ENCODE measurements around the gene HIF1AN.

The HIF1AN gene

DNA sequence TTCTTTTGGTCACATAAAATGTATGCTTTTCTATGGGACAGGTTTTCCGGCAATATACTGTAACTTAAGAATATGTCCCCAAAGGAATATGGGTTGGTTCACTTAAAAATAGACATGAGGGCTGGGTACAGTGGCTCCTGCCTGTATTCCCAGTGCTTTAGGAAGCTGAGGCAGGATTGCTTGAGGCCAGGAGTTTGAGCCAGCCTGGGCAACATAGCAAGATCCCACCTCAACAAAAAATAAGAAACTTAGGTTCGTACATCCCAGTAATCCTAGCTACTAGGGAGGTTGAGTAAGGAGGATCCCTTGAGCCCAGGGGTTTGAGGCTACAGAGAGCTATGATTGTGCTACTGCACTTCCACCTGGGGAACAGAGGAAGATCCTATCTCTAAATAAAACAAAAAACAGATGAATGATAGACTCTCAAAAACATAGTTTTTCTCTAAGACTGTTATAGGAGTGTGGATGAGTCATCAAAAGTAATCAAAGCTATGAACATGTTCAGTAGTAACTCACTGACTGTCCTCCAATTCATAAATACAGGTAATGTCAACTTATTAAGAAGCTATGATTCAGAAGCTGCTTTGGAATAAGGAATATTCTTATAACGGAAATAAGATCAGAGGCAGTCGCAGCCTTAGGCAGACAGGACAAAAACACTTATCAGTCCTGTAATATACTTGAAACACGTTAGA lies 13.5 kb upstream of the HIF1AN start:
- no peak for DNase-seq

DNA sequence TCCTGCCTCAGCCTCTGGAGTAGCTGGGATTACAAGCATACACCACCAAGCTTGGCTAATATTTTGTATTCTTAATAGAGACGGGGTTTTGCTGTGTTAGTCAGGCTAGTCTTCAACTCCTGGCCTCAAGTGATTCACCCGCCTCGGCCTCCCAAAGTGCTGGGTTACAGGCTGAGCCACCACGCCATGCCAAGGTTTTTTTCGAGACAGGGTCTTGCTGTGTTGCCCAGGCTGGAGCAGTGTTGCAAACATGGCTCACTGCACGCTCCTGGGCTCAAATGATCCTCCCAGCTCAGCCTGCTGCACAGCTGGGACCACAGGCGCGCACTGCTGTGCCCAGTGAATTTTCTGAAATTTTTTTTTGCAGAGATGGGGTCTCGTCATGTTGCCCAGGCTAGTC lies 12.8 kb upstream of the HIF1AN start:
- no peak for DNase-seq

DNA sequence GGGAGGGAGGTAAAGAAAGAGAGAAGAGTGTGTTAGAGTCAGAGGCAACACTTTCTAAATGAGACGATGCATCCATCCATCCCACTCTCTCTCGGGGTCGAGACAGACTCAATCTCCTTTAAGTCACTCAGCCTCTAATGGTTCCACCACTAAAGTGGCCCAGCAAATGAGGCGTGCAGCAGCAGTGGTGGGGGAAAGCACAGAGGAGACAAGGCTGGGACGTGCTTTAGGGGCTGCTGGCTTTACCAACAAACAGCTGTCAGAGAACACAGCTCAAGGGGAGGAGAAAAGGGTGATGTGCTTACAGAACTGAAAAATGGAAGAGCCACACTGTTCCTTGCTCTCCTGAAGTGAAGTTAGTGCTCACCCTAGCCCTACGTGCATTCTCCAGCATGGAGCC lies 11.5 kb upstream of the HIF1AN start:
- DNase-seq, result no peak

DNA sequence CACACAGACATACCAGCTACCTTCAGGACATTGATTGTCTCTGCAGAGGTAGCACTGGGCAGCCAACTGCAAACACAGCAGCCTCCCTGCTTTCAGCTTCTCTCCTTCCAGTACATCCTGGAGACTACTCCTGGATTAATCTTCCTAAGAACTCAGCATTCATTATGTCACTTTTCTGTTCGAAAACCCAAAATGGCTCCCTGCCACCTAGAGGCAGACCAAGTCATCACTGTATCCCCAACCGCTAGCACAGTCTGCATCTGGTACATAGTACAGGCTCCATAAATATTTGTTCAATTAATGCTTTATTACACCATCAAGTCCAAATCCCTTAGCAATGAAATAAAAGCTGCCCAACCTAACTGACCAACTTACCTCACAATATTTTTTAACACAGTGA lies 11.1 kb upstream of the HIF1AN start:
- no peak for DNase-seq

DNA sequence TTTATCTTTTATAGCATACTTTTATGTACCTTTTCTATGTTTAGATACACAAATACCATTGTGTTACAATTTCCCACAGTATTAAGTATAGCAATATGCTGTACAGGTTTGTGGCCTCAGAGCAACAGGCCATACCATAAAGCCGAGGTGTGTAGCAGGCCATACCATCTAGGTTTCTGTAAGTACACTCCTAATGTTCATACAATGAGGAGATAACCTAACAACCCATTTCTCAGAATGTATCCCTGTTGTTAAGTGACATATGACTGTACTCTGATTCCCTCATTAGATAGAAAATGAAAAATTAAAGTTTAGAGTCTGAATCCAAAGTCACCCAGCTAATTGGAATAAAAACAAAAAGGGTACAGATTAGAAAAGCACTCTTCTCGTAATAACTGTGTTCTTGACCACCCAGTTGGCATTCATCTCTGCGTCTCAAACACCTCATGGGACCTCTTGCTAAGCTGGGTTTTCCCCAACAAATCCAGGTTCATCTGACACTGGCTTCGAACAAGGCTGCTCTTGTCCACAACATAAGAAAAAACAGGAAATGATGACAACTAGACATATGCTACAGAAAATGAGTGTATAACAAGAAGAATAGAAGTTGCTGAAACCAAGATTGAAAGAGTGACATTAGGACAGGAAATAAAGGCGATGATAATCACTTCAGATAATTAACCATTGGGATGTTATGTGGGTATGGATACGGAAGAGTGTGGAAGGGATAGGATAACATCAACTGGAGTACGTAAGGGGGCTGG lies 7.4 kb upstream of the HIF1AN start:
- DNase-seq, result peak; percentile 60

DNA sequence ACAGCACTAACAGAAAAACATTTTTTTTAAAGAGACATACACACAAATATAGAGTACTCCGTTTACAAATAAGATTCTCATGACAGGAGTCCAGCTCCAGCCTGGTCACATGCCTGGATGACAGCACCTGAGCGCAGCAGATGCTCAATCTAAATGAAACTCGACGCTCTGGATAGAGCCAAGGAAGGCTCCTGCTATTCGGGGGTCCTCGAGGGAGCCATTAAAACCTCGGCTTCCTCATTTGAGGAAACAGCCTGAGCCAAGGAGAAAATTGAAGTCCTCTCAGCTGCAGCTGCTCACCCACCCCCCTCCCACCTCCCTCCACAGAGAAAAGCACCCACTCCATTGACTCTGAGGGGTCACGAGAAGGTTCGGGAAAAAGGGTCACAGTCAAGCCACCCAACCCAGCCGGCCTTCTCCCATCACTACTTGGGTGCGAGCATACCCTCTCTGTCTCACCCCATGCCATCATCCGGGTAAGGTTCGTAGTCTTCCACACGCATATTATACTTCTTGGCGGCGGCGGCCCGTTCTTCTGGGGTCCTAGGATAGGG lies 6.7 kb upstream of the HIF1AN start:
- no peak for DNase-seq

DNA sequence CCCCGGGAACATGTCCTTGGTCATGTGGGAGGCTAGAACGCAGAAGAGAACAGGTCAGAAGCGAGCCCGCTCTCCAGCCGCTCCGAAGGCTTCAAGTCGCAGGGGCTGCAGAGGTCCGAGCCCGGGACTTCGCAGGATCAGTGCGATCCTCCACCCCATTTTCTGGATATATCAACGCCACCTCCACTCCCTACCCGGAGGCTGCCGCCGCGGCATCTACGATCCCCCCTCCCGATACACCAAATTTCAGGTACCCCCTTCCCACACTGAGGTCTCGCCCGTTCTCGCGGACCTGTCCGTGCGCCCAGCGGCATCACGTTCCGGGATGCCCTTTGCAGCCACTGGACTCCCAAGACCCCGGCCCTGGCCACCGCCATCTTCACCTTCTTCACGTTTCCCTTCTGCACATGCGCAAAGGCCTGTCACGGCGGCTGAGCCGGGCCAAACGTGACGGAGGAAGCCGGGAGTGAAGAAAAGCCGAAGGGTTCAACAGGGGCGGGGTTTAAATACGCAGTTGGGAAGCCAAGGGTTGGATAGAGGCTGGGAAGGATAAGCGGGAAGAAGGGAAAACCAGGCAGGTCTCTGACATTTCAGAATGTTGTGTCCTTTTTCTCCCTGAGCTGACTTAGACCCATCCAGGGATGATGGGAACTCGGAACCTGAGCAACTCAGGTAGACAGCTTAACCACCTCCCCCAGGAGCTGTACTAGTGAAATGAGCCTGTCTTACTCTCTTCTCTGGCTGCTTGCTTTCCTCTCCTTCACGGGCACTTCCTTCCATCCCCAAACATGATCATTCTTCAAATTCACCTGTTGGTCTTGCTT lies 6.1 kb upstream of the HIF1AN start, which contains the start of gene NDUFB8:
TSS of gene NDUFB8 (minus strand) at position 397 of the 824 bp plus-strand sequence. CDS start at position 377, 20 bp downstream.
- peak; percentile 92 for DNase-seq

DNA sequence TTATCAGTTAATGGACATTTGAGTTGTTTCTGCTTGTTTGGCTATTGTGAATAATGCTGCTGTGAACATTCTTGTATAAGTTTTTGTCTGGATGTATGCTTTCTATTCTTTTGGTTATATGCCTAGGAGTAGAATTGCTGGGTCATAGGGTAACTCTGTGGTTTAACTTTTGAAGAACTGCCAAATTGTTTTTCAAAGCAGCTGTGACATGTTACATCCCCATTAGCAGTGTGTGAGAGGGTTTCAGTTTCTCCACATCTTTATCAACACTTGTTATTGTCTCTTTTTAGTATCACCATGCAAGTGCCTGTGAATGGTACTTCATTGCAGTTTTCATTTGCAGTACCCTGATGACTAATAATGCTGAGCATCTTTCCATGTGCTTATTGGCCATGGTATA lies 4.0 kb upstream of the HIF1AN start:
- DNase-seq, result no peak

DNA sequence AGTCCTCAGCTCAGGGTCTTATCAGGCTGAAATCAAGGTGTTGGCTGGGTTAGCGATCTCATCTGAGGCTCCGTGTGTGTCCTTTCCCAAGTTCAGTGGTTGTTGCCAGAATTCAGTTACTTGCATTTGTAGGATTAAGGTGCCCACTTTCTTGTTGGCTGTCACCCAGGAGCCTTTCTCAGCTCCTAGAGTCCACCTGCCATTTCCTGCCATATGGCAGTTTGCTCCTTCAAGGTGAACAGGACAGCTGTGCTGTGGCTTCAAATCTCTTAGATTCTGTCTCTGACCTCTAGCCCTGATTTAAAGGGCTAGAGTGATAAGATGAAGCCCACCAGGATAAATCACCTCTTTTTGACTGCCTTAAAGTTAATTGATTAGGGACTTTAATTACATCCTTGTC lies 1.0 kb upstream of the HIF1AN start:
- DNase-seq, result no peak

DNA sequence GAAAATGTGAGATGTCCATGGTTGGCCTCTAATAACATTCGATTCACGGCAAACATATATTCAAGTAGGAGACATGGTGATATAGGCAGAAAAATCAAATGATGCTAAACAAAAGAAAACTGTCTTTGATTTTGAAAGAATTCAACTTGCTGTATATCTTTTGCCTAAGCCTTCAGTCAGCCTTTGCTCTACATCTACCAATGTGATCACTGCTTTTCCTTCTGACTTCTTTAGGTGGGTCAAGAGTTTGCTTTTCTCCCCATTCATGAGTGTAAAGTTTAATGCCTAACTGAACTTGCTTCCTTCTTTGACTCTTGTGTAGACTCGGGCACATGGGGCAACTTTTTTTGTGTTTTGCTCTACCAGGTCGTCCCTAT lies 417 bp upstream of the HIF1AN start:
- DNase-seq, result no peak

DNA sequence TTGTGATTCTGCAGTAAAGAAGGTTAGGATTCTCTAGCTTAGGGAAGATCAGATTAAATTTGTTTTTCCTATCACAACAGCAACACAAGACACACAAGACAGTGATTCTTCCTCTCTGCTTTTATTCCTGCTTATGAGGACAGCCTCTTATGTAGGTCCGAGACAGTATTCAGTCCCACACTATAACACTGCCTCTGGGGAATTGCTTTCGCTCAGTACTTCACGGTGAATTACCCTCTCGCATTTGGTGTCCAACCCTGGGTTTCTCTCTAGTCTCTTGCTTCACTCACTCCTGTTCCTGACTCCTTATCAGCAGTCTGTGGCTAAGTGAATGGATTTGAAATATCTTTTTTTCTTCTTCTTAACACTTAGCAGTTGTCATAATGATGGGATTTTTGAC lies 1.7 kb downstream of the HIF1AN start:
- no peak for DNase-seq

DNA sequence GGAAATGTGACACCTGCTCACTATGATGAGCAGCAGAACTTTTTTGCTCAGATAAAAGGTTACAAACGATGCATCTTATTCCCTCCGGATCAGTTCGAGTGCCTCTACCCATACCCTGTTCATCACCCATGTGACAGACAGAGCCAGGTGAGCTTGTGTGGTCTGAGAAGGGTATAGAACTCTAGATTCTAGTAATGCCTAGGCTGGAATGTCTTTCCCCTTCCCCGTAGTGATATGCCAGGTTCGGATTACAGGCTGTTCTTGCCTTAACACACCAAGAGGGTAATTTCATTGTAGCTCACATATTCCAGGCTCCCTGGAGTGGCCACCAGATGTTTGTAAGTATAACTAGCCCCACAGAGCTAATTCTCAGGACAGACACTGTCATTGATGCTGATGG lies 9.2 kb downstream of the HIF1AN start:
- no peak for DNase-seq

DNA sequence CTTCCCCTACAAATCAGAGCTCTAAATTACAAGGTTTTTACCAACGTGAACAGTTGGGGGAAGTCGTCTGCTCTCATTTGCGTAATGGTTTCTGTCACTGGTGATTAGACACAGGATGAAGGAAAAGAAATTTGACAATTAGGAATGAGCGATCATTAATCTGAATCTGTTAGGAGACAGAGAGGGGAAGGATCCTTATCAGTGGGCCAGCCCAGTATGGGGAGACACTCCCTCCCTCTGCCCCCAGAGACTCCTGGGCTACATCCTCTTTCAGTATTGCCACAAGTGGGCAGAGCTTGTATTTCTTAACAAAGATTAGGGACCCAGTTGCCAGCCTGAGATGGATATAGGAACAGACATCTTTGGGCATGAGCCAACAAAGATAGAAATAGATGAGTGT lies 15.5 kb downstream of the HIF1AN start:
- no peak for DNase-seq

DNA sequence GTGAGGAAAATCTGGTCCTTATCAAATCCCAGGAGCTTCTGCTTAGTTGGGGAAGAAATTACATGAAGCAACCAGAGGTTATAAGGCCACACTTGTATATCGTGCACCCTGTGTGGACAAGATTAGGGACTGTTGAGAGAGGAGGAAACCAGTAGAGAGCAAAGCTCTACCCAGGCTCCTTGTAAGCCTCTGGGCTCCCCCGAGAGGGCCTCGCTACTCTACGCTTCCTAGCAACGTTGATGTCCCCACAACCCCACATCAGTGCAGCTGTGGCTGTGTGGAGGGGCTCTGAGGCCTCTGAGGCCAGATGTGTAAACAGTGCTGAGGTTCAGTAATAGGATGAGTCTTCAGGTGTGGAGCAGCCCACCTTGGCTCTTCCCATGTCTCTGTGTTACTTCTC lies 16.0 kb downstream of the HIF1AN start:
- DNase-seq, result no peak

DNA sequence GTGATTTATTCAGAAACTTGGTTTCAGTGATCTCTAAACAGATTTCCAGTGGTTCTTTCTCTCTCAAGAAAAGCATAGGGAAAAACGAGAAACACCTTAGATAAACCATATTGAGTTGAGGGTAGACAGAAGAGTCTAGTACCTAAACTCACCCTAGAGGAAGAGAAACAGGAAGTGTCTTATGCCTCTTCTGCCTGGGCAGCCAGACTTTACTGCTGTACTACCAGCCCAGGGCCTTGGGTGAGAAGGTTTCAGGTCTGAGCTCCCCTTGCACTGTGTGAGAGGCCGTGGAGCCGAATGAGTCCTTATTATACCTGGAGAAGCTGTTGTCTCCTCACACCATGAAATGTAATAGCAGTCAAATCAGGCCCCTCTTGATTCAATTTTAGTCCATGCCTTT lies 18.2 kb downstream of the HIF1AN start:
- DNase-seq, result no peak

DNA sequence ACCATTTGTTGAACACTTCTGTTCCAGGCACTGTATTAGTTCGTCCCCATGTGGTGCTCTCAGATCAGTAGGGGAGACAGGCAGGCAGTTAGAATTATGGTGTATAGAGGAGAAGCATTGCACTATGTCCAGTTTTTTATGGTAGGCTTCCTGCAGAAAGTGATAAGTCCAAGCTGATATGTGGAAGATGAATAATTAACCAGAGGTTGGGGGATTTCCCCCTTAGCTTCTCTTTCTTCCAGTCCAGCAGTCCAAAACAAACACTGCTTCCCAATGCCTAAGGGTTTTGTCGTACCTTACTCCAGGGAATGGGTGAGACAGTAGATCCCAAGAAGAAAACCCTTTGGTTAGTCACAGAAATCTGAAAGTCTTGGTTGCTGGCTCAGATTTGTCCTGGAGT lies 19.2 kb downstream of the HIF1AN start:
- no peak for DNase-seq

DNA sequence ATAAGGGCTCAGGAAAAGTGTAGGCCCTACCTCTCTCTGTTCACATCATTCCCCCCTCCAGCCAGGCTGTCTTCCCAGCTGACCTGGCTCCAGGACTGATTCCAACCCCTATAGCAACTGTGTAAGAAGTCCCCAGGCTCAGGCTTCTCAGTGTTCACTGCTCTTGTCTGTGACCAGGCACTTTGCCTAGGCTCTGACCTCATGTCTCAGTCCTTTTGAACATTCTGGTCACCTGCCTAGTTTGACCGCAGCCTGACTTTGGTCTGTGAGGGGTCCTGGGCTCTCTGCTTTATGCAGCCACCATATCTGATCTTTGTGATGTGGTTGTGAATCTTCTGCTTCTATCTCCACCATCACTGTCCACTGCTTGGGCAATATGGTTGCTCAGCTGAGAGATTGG lies 24.5 kb downstream of the HIF1AN start:
- no peak for DNase-seq

DNA sequence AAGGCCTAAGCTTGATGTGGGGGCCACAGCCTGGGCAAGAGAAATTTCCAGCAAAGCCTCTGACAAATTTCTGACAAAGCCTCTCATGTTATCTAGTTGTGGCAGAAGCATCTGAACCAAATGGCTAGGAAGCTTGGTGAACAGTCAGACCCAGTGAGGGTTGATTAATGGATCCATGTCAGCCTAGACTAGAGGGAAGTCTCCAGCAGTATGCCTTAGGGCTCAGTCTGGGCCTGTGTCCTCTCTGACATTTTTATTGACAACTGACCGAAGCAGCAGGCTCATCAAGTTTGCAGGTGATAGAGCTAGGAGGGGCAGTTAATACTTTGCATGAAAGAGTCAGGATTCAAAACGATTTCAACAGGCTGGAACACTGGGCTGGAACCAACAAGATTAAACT lies 25.3 kb downstream of the HIF1AN start:
- no peak for DNase-seq

DNA sequence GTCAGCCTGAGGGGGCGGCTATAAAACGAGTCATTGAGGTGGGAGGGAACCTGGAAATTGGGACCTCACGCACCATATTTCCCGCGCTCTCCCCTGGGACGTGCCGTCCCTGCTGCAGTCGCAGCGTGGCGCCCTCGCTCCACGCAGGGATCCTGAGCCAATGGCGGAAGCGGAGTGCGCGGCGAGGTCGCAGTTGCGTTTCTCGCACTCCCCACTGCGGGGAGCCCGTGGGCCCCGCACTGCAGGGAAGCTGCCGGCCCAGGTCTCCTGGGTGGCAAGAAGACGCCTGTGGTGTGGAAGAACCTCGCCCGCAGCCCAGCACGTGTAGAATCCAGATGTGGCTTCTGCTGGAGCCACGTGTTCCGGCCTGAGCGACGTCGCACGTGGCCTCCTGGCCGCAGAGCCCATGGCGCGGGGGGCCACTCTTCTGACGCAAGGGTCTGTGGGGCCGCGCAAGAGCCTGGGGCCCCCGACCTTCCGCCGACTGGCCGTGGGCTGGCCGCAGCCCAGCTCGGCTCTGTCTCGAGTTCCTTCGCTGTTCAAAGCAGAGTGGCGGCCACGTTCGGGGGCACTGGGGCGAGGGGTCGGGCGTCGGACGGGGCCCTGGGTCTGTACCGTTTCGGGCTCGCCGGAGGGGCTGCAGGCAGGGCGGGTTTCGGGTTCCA lies 26.4 kb downstream of the HIF1AN start:
- DNase-seq, result peak; percentile 80

DNA sequence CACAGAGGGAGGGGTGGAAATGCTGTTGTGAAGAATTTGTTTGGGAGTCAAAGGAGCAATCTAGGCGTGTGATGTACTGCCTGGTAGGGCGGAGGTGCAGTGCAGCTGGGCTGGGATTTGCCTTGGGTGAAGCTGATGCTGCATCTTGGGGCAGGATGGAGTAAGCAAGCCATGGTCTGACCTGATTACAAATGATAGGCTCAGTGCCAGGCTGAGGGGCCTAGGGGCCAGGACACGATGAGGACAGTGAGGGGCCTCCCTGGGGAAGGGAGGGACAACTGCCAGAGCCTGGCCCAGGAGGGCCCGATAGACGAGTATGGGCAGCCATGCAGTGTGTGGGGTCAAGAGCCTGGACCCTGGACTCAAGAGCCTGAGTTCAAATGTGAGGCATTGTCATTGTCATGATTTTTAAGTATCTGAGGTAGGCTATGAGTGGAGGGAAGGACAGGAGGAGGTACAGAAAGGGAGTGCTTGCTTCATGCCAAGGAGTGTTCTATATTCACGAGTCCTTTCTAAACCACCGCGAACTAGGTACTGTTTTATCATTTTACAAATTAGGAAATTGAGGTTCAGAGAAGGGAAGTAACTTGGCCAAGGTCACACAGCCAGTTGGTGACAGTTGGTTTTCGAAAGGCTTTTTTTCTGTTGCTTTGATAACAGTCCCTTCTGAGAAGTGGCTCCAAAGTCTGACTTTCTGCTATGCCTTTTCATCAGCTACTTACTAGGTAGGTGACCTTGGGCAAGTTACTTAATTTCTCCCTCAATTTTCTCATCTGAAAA lies 29.7 kb downstream of the HIF1AN start:
- DNase-seq, result no peak

DNA sequence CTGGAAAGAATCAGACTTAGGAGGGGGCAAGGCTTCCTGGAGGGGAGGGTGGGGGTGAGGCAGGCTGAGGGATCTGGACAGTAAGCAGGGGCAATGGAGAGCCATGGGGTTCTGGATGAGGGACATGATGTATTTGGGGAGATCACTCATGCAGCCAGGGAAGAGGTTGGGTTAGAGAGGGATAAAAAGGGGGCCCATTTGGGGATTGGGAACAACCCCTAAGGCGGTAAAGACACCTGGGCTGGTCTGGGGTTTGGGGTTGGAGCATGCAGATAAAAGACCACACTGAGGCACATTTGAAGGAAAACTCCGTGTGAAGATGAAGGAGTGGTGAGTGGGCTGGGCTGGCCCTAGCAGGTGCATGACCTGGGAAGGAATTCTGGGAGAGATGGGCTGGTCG lies 30.8 kb downstream of the HIF1AN start:
- no peak for DNase-seq

DNA sequence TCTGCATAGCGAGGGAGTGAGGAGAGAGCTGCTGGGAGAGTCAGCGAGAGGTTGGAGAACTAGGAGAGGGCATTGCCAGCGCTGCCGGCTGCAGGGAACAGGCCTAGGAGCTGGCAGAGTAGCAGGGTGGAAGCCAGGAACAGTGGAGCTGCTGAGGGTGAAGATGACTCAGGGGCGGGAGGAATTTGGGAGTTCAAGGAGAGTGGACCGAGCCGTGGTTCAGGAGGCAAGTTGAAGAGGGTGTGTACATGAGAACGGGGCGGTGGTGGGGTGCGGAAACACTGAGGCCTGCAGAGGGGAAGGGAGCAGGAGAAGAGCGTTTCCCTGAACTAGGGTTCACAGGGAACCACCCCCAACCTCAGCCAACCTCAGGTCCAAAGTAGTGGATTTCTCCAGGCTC lies 31.5 kb downstream of the HIF1AN start:
- DNase-seq, result no peak
